ENCODE measurements around the gene SLC30A5. TPM values are rescaled to one million over a fixed set of nuclear protein-coding genes. Genes with fewer than 3 reads are reported as not detected.
"Not testable (repeated sequence)": the region's sequence is repeated elsewhere in the genome, so short reads cannot be mapped to it uniquely, and the experiment has no call there.

SLC30A5 gene
- polyA plus RNA-seq, 6 donors from 2014 or later: 13.6 to 26.1 (median 21.7) TPM

- Mint-ChIP-seq H3K36me3 (peaks cover 8 to 29% of the 10 kb centered on the region in 2 donors), H3K9me3 (no peaks in the 10 kb centered on the region), H3K27me3 (no peaks in the 10 kb centered on the region), H3K27ac (no peak overlapping the region), H3K4me3 (no peak overlapping the region), H3K4me1 (no peaks in the 10 kb centered on the region)
- no peak for ATAC-seq (ENCODE audit: low read depth in 2 of 2)
- DNase-seq: no peak
These were observed 35.6 kb downstream of the SLC30A5 start for GRCh38 chr5:69129413-69129812.

GRCh38 chr5:69130241-69130640, 36.4 kb downstream of the SLC30A5 start:
- Mint-ChIP-seq H3K36me3 (peaks cover 8 to 24% of the 10 kb centered on the region in 2 donors), H3K4me1 (no peaks in the 10 kb centered on the region), H3K27ac (no peak overlapping the region), H3K4me3 (no peak overlapping the region), H3K9me3 (no peaks in the 10 kb centered on the region), H3K27me3 (no peaks in the 10 kb centered on the region)
- no peak for ATAC-seq (ENCODE audit: low read depth in 2 of 2)
- DNase-seq: no peak

DNA sequence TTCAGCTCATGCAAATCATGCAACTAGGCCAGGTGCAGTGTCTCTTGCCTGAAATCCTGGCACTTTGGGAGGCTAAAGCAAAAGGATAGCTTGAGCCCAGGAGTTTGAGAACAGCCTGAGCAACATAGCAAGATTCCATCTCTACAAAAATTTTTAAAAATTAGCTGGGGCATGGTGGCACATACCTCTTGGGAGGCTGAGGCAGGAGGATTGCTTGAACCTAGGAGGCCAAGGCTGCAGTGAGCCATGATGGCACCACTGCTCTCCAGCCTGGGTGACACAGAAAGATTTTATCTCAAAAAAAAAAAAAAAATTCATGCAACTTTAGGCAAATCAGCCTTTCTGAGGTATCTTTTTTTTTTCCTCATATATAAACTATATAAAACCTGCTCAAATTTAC, 37.5 kb downstream of the SLC30A5 start:
- Mint-ChIP-seq H3K36me3 (peaks cover 8 to 24% of the 10 kb centered on the region in 2 donors), H3K9me3 (no peaks in the 10 kb centered on the region), H3K4me1 (peaks cover 5 to 7% (median 5%) of the 10 kb centered on the region in 3 donors), H3K27ac (no peak overlapping the region), H3K4me3 (no peak overlapping the region), H3K27me3 (no peaks in the 10 kb centered on the region)
- ATAC-seq (ENCODE audit: low read depth in 2 of 2) (no peak), DNase-seq (no peak)

DNA sequence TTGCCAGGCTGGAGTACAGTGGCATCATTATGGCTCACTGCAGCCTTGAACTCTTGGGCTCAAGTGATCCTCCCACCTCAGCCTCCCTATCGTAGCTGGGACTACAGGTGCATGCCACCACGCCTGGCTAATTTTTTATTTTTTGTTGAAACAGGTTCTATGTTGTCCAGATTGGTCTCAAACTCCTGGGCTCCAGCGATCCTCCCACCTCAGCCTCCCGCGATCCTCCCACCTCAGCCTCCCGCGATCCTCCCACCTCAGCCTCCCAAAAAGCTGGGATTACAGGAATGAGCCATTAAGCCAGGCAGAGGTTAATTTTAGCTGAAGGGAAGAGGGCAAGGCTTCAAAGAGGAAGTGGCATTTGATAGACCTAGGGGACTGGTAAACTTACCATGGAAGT, 40.3 kb downstream of the SLC30A5 start:
- Mint-ChIP-seq H3K27ac (peak overlapping the region in 1 of 6 donors; percentile 33), H3K4me3 (no peak overlapping the region), H3K36me3 (peaks cover 8 to 15% of the 10 kb centered on the region in 2 donors), H3K9me3 (peaks cover 0 to 4% (median 0%) of the 10 kb centered on the region in 7 donors), H3K4me1 (peaks cover 5 to 10% (median 6%) of the 10 kb centered on the region in 3 donors), H3K27me3 (no peaks in the 10 kb centered on the region)
- DNase-seq (no peak), ATAC-seq (ENCODE audit: low read depth in 2 of 2) (no peak)

GRCh38 chr5:69136293-69136692, 42.5 kb downstream of the SLC30A5 start:
- H3K4me3 Mint-ChIP-seq: peak overlapping the region in 1 of 8 donors; percentile 59
- no peaks in the 10 kb centered on the region for H3K27me3 Mint-ChIP-seq
- ATAC-seq (ENCODE audit: low read depth in 2 of 2): peak; percentile 85 to 90
- H3K36me3 Mint-ChIP-seq: peaks cover 6 to 8% of the 10 kb centered on the region in 2 donors
- peaks cover 5 to 10% (median 6%) of the 10 kb centered on the region in 3 donors for H3K4me1 Mint-ChIP-seq
- DNase-seq: peak; percentile 15
- peaks cover 0 to 17% (median 4%) of the 10 kb centered on the region in 7 donors for H3K9me3 Mint-ChIP-seq
- peak overlapping the region in 4 of 6 donors; percentile 12 to 86 (median 48) for H3K27ac Mint-ChIP-seq

DNA sequence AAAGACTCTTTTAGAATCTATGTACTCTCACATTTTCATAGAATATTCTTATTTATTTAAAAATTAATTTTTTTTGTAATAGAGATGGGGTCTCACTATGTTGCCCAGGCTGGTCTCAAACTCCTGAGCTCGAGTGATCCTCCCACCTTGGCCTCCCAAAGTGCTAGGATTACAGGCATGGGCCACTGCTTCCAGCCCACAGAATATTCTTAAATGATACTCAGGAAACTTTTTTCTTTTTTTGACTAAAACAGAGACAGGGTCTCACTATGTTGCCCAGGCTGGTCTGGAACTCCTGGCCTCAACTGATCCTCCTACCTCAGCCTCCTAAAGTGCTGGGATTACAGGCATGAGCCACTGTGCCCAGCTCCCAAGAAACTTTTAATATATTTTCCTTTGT, 43.4 kb downstream of the SLC30A5 start:
- not testable (repeated sequence) for DNase-seq; H3K27ac Mint-ChIP-seq; H3K36me3 Mint-ChIP-seq; H3K4me1 Mint-ChIP-seq; ATAC-seq (ENCODE audit: low read depth in 2 of 2); H3K27me3 Mint-ChIP-seq; H3K4me3 Mint-ChIP-seq
- peaks cover 0 to 20% (median 5%) of the 10 kb centered on the region in 7 donors for H3K9me3 Mint-ChIP-seq

GRCh38 chr5:69137807-69138206, 44.0 kb downstream of the SLC30A5 start:
- Mint-ChIP-seq H3K4me1 (peaks cover 5 to 10% (median 6%) of the 10 kb centered on the region in 3 donors), H3K9me3 (peaks cover 0 to 22% (median 6%) of the 10 kb centered on the region in 7 donors), H3K36me3 (peaks cover 6 to 8% of the 10 kb centered on the region in 2 donors), H3K27me3 (no peaks in the 10 kb centered on the region), H3K4me3 (no peak overlapping the region), H3K27ac (no peak overlapping the region)
- DNase-seq: no peak
- no peak for ATAC-seq (ENCODE audit: low read depth in 2 of 2)

- Mint-ChIP-seq H3K36me3 (peaks cover under 1 to 3% of the 10 kb centered on the region in 2 donors), H3K27ac (no peak overlapping the region), H3K4me1 (peaks cover 5 to 10% (median 6%) of the 10 kb centered on the region in 3 donors), H3K9me3 (peaks cover 0 to 22% (median 6%) of the 10 kb centered on the region in 7 donors), H3K27me3 (no peaks in the 10 kb centered on the region), H3K4me3 (no peak overlapping the region)
- DNase-seq: no peak
- ATAC-seq (ENCODE audit: low read depth in 2 of 2): no peak
These were observed 45.0 kb downstream of the SLC30A5 start for GRCh38 chr5:69138766-69139165.

DNA sequence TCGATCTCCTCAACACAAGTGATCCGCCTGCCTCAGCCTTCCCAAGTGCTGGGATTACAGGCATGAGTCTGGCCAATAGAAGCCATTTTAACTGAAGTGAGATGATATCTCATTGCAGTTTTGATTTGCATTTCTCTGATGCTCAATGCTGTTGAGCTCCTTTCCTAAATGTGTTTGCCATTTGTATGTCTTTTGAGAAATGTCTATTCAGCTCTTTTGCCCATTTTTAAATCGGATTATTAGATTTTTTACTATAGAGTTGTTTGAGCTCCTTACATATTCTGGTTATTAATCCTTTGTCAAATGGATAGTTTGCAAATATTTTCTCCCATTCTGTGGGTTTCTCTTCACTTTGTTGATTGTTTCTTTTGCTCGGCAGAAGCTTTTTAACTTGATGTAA, 46.4 kb downstream of the SLC30A5 start:
- not testable (repeated sequence) for H3K36me3 Mint-ChIP-seq; H3K4me1 Mint-ChIP-seq; ATAC-seq (ENCODE audit: low read depth in 2 of 2); DNase-seq; H3K4me3 Mint-ChIP-seq; H3K27ac Mint-ChIP-seq; H3K27me3 Mint-ChIP-seq
- H3K9me3 Mint-ChIP-seq: peaks cover 0 to 22% (median 6%) of the 10 kb centered on the region in 7 donors

GRCh38 chr5:69140827-69141226, 47.0 kb downstream of the SLC30A5 start:
- ATAC-seq (ENCODE audit: low read depth in 2 of 2) (no peak), DNase-seq (no peak)
- H3K4me3 Mint-ChIP-seq: no peak overlapping the region
- H3K27me3 Mint-ChIP-seq: no peaks in the 10 kb centered on the region
- peaks cover 5 to 8% (median 6%) of the 10 kb centered on the region in 3 donors for H3K4me1 Mint-ChIP-seq
- H3K27ac Mint-ChIP-seq: no peak overlapping the region
- H3K9me3 Mint-ChIP-seq: peaks cover 0 to 22% (median 6%) of the 10 kb centered on the region in 7 donors
- no peaks in the 10 kb centered on the region for H3K36me3 Mint-ChIP-seq

GRCh38 chr5:69148576-69148975, 54.8 kb downstream of the SLC30A5 start:
- H3K36me3 Mint-ChIP-seq; H3K27ac Mint-ChIP-seq; H3K4me1 Mint-ChIP-seq; H3K9me3 Mint-ChIP-seq; DNase-seq; H3K4me3 Mint-ChIP-seq; ATAC-seq (ENCODE audit: low read depth in 2 of 2); H3K27me3 Mint-ChIP-seq: not testable (repeated sequence)

DNA sequence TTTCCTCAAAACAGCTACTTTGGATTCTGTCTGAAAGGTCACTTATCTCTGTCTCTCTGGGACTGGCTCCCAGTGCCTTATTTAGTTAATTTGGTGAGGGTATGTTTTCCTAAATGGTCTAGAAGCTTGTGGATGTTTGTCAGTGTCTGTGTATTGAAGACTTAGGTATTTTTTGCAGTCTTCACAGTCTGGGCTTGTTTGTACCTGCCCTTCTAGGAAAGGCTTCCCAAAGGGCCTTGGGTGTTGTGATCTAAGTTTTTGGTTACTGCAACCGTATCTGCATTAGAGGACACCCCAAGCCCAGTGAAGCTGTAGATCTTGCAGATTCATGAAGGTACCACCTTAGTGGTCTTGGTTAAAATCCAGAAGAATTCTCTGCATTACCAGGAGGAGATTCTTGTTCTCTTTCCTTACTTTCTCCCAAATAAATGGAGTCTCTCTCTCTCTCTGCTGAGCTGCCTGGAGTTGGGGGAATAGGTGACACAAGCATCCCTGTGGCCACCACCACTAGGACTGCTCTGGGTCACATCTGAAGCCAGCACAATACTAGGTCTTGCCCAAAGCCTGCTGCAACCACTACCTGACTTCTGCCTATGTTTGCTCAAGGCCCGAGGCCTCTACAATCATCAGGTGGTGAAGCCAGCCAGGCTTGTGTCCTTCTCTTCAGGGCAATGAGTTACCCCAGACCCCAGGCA, 55.3 kb downstream of the SLC30A5 start:
- no peak overlapping the region for H3K4me3 Mint-ChIP-seq
- DNase-seq (no peak), ATAC-seq (ENCODE audit: low read depth in 2 of 2) (no peak)
- H3K27me3 Mint-ChIP-seq: no peaks in the 10 kb centered on the region
- H3K9me3 Mint-ChIP-seq: no peaks in the 10 kb centered on the region
- no peak overlapping the region for H3K27ac Mint-ChIP-seq
- no peaks in the 10 kb centered on the region for H3K36me3 Mint-ChIP-seq
- no peaks in the 10 kb centered on the region for H3K4me1 Mint-ChIP-seq

DNA sequence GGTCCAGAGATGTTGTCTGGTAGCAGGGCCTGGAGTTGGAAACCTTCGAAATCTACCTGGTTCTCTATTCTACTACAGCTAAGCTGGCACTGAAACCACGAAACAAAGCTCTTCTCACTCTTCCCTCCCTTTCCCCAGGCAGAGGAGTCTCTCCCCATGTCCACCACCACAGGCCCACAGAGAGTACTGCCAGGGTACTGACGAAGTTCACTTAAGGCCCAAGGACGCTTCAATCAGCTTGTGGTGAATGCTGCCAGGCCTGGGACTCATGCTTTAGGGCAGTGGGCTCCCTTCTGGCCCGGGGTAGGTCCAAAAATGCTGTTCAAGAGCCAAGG, 55.8 kb downstream of the SLC30A5 start:
- Mint-ChIP-seq H3K27me3 (no peaks in the 10 kb centered on the region), H3K4me3 (no peak overlapping the region), H3K27ac (no peak overlapping the region), H3K36me3 (no peaks in the 10 kb centered on the region), H3K4me1 (no peaks in the 10 kb centered on the region), H3K9me3 (no peaks in the 10 kb centered on the region)
- no peak for ATAC-seq (ENCODE audit: low read depth in 2 of 2)
- no peak for DNase-seq

GRCh38 chr5:69152731-69153130, 58.9 kb downstream of the SLC30A5 start:
- no peaks in the 10 kb centered on the region for H3K4me1 Mint-ChIP-seq
- H3K9me3 Mint-ChIP-seq: no peaks in the 10 kb centered on the region
- peak overlapping the region in 1 of 6 donors; percentile 68 for H3K27ac Mint-ChIP-seq
- ATAC-seq (ENCODE audit: low read depth in 2 of 2) (no peak), DNase-seq (no peak)
- no peaks in the 10 kb centered on the region for H3K27me3 Mint-ChIP-seq
- H3K4me3 Mint-ChIP-seq: no peak overlapping the region
- no peaks in the 10 kb centered on the region for H3K36me3 Mint-ChIP-seq

All from naive B cell (primary cell).